K562 (cell line): Measurements from ENCODE around the gene PFKFB2. TPM values are rescaled to one million over a fixed set of nuclear protein-coding genes. Genes with fewer than 3 reads are reported as not detected.

Experiments
- ATAC-seq: fragments of 200-7000 bp; cut with Tn5 transposase; 3 replicates; pipeline ENCODE4 v1.9.1; 2020; ENCODE audit warnings: moderate library complexity
- BruUV-seq: library from RNA; stranded (reverse); fragments of 400-500 nt; replicated peaks from 2 replicates; lab custom pipeline; 2021; lab: Mats Ljungman, UMichigan
- CTCF ChIA-PET: fragments of 300-600 bp; formaldehyde crosslinking; extraction: SDS; loops from one replicate; lab custom pipeline; 2021; ENCODE audit warnings: low intra/inter-chr PET ratio; lab: Yijun Ruan, JAX
- POLR2A ChIA-PET: fragments of 300-600, 350-650 bp; sonication (Branson Sonifier 250); formaldehyde crosslinking; extraction: SDS; loops from one replicate; lab custom pipeline; 2021; ENCODE audit warnings: antibody characterized with exemption, inconsistent platforms; lab: Yijun Ruan, JAX
- DNase-seq, 4 experiments: peaks; one replicate each; pipeline versions ENCODE4 v3.0.0 to v3.0.0-alpha.2; 2011 to 2018; ENCODE audit warnings: low spot score in 3 of 4, mixed read lengths in 3 of 4; ENCODE audit errors: extremely low read depth in 1 of 4
- FAIRE-seq: peaks from 2 replicates; lab custom pipeline; 2011; peaks lifted over from hg19 to GRCh38; lab: Jason Lieb, UNC
- H2AFZ ChIP-seq: 2 replicates; pipeline ENCODE4 v1.6.0; 2011; ENCODE audit warnings: low read depth, low read length, control low read depth, inconsistent platforms
- H3K27ac ChIP-seq: fragments of 200-600 bp; 3 replicates; pipeline ENCODE4 v1.8.0; 2011; ENCODE audit warnings: low read depth, mild to moderate bottlenecking, control low read depth, inconsistent platforms, low read length, moderate library complexity, mixed read lengths; ENCODE audit errors: extremely low read depth
- H3K27me3 ChIP-seq, 2 experiments: fragments of 300-600 bp in 1 of 2; 2 replicates in 1 of 2; 3 replicates in 1 of 2; pipeline versions ENCODE4 v1.6.0 to v1.8.0; 2011; ENCODE audit warnings: inconsistent platforms in 2 of 2, low read length in 2 of 2, mild to moderate bottlenecking in 1 of 2, mixed read lengths in 1 of 2, moderate library complexity in 1 of 2; ENCODE audit not compliant: control insufficient read depth in 2 of 2, insufficient read depth in 2 of 2
- H3K36me3 ChIP-seq: fragments of 300-600 bp; 3 replicates; pipeline ENCODE4 v1.8.0; 2011; ENCODE audit warnings: mild to moderate bottlenecking, low read length, inconsistent platforms; ENCODE audit not compliant: control insufficient read depth, insufficient read depth
- H3K4me1 ChIP-seq, 2 experiments: fragments of 200-600 bp in 1 of 2; replicated peaks in 1 of 2; 2 replicates in 1 of 2; 3 replicates in 1 of 2; pipeline versions ENCODE4 v1.5.1 to v1.8.0; 2011; ENCODE audit warnings: inconsistent platforms in 2 of 2, low read length in 2 of 2, mild to moderate bottlenecking in 1 of 2, mixed read lengths in 1 of 2, moderate library complexity in 1 of 2; ENCODE audit not compliant: control insufficient read depth in 2 of 2, insufficient read depth in 2 of 2
- H3K4me2 ChIP-seq: 2 replicates; pipeline ENCODE4 v1.6.1; 2011; ENCODE audit warnings: low read length, control low read depth, inconsistent platforms, mixed read lengths; ENCODE audit not compliant: insufficient read depth
- H3K4me3 ChIP-seq: fragments of 200-600 bp; sonication (generic), shearing (Covaris generic); 2 replicates; pipeline ENCODE4 v1.5.1; 2016; ENCODE audit warnings: control low read depth, inconsistent platforms
- H3K79me2 ChIP-seq: fragments of 200-600 bp; 3 replicates; pipeline ENCODE4 v1.8.0; 2011; ENCODE audit warnings: low read length, inconsistent platforms; ENCODE audit not compliant: control insufficient read depth, insufficient read depth
- H3K9ac ChIP-seq, 2 experiments: 2 replicates each; pipeline versions ENCODE4 v1.6.0 to v1.6.1; 2011; ENCODE audit warnings: low read depth in 2 of 2, low read length in 2 of 2, control low read depth in 1 of 2, inconsistent platforms in 1 of 2, mild to moderate bottlenecking in 1 of 2, mixed read lengths in 1 of 2; ENCODE audit not compliant: insufficient read depth in 1 of 2
- H3K9me1 ChIP-seq: one replicate; pipeline ENCODE4 v1.6.0; 2011; ENCODE audit warnings: inconsistent platforms, mild to moderate bottlenecking, low read length, moderate library complexity; ENCODE audit not compliant: control insufficient read depth, insufficient read depth
- H3K9me3 ChIP-seq: replicated peaks from 2 replicates; pipeline ENCODE4 v1.5.1; 2011; ENCODE audit warnings: low read depth, low read length, inconsistent platforms; ENCODE audit not compliant: control insufficient read depth, insufficient read depth
- H4K20me1 ChIP-seq: replicated peaks from 2 replicates; pipeline ENCODE4 v1.6.1; 2011; ENCODE audit warnings: low read length, inconsistent platforms, mixed read lengths; ENCODE audit not compliant: control insufficient read depth, insufficient read depth
- CUX1 ChIP-seq: fragments of 200-800 bp; sonication (Bioruptor generic); IDR thresholded peaks from 2 replicates; pipeline ENCODE4 v1.6.1; 2016; ENCODE audit warnings: missing genetic modification characterization, missing compliant biosample characterization
- GABPA ChIP-seq: fragments of 200-800 bp; sonication (Bioruptor generic); conservative IDR thresholded peaks from 2 replicates; pipeline ENCODE4 v1.6.1; 2016; ENCODE audit warnings: low read depth, missing genetic modification characterization, missing compliant biosample characterization
- HDAC2 ChIP-seq: fragments of 450-650 bp; IDR thresholded peaks from 2 replicates; pipeline ENCODE4 v1.6.1; 2016; ENCODE audit warnings: mild to moderate bottlenecking
- KLF6 ChIP-seq: fragments of 250-450 bp; sonication (Bioruptor Pico); IDR thresholded peaks from 2 replicates; pipeline ENCODE4 v1.4.0; 2020; ENCODE audit warnings: mild to moderate bottlenecking, moderate library complexity, borderline replicate concordance
- POLR3G ChIP-seq: IDR thresholded peaks from 2 replicates; pipeline ENCODE4 v1.6.1; 2011; ENCODE audit not compliant: insufficient read length, insufficient replicate concordance; ENCODE audit errors: extremely low read depth
- PTTG1 ChIP-seq: fragments of 450-650 bp; IDR thresholded peaks from 2 replicates; pipeline ENCODE4 v1.6.1; 2016; ENCODE audit warnings: low read depth, mild to moderate bottlenecking, missing genetic modification characterization, missing compliant biosample characterization
- RNF2 ChIP-seq: sonication (generic); IDR thresholded peaks from 2 replicates; pipeline ENCODE4 v1.6.1; 2016
- YBX1 ChIP-seq: fragments of 450-650 bp; IDR thresholded peaks from 2 replicates; pipeline ENCODE4 v1.7.1; 2016; ENCODE audit warnings: mild to moderate bottlenecking
- ZNF609 ChIP-seq: sonication (generic); formaldehyde crosslinking; IDR thresholded peaks from 2 replicates; pipeline ENCODE4 v1.8.1; 2023; ENCODE audit warnings: missing genetic modification reagents, mild to moderate bottlenecking, borderline replicate concordance
- WGBS: fragments of 100-300 bp; shearing (Covaris generic); methylation state at CpG from one replicate; pipeline ENCODE4 v1.1.6; 2016; ENCODE audit warnings: low coverage, mixed read lengths; ENCODE audit not compliant: insufficient coverage; ENCODE audit errors: missing lambda C conversion rate; 5-methylcytosine and 5-hydroxymethylcytosine counted together
- in situ Hi-C: fragments of 300-500 bp; cut with MboI; formaldehyde crosslinking; loops from 4 replicates; pipeline ENCODE4 v1.15.0; 2018; ENCODE audit warnings: inconsistent platforms, mixed read lengths
- intact Hi-C: fragments of 100-400 bp; cut with micrococcal nuclease; formaldehyde crosslinking; loops from 2 replicates; pipeline ENCODE4 v1.14.2; 2022
- polyA plus RNA-seq, 8 experiments: library from polyadenylated mRNA; depleted of rRNA in 4 of 8; stranded (reverse) in 5 of 8; unstranded in 3 of 8; fragments of >200 nt; fragmentation: Nextera tagmentation in 2 of 8; fragmentation: Illumina TruSeq in 1 of 8; extraction: Ambion mirVana in 2 of 8; extraction: Trizol in 1 of 8; gene quantifications; 2 replicates each; pipeline versions ENCODE4 v1.2.1 to v1.2.3, GENCODE V29; 2011 to 2014; ENCODE audit warnings: inconsistent platforms in 1 of 8, missing spikeins in 1 of 8
- total RNA-seq, 7 experiments: library from RNA; depleted of rRNA in 6 of 7; stranded (reverse); fragments of >200 nt in 6 of 7; fragmentation: Illumina TruSeq in 2 of 7; extraction: Trizol in 2 of 7; gene quantifications; 2 replicates each; pipeline versions ENCODE4 v1.2.1 to v1.2.3, GENCODE V29; 2011 to 2021; ENCODE audit warnings: low replicate concordance in 1 of 7

Gene PFKFB2
- total and polyA plus RNA-seq, 9 of the 15 experiments (the other 6 are each of a cell fraction or from before 2014, with no cell fraction given) = 6.9 to 26.0 (median 16.4) TPM

GRCh38 chr1:207026104-207026534 lies 27.0 kb upstream of the PFKFB2 start (continued):
- TF ChIP-seq CUX1 = peak; percentile 76; the same call in 1 of the 2 replicates
- TF ChIP-seq PTTG1 (tag) = 0 out of 2 replicates have a peak, but pooled peaks have one; percentile 27

GRCh38 chr1:207027206-207027777 lies 25.8 kb upstream of the PFKFB2 start:
- peaks cover 16% of the 10 kb centered on the region; the same call in 2 of the 3 replicates for H3K79me2 ChIP-seq
- peaks cover 3% of the 10 kb centered on the region for H3K9me1 ChIP-seq
- intact Hi-C loops = no loop called here
- no peak overlapping the region for H3K27ac ChIP-seq
- no peak for DNase-seq
- ChIA-PET POLR2A (interaction anchor here (3.5 to 8.6 kb wide), 2 partner anchors 13 to 19 kb away, joined by 16 to 97 read pairs; partner anchors contain the start of gene YOD1), CTCF (no interaction called here)
- BruUV-seq = no TSS peak
- peaks cover 31 to 85% of the 10 kb centered on the region in 2 experiments for H3K4me1 ChIP-seq
- in situ Hi-C loops = no loop called here
- H3K9me3 ChIP-seq = no peaks in the 10 kb centered on the region
- H3K9ac ChIP-seq = peak overlapping the region in 1 of 2 experiments; percentile 16; a peak in 1 of 4 replicates
- 92% methylated on average over 17 of the region's 18 CpGs for WGBS
- no peak for FAIRE-seq
- no peak overlapping the region for H3K4me3 ChIP-seq
- H3K27me3 ChIP-seq = no peaks in the 10 kb centered on the region
- H3K4me2 ChIP-seq = no peak overlapping the region
- peak overlapping the region; percentile 1; the same call in 1 of the 2 replicates for H2AFZ ChIP-seq
- no peaks in the 10 kb centered on the region for H4K20me1 ChIP-seq
- peaks cover 5% of the 10 kb centered on the region; the same call in 2 of the 3 replicates for H3K36me3 ChIP-seq
- ATAC-seq = no peak
- TF ChIP-seq ZNF609 (CRISPR knock-in tag) (no peak), GABPA (tag) (no peak), POLR3G (no peak), YBX1 (no peak), KLF6 (CRISPR knock-in tag) (no peak), RNF2 (no peak), HDAC2 (no peak)
